Mucosa of descending colon (tissue), 3 donors: ENCODE data around the gene KIF3B. TPM values are rescaled to one million over a fixed set of nuclear protein-coding genes. Genes with fewer than 3 reads are reported as not detected.
"Not testable (repeated sequence)": the region's sequence is repeated elsewhere in the genome, so short reads cannot be mapped to it uniquely, and the experiment has no call there.

ENCODE experiments used
- ATAC-seq: fragments of 200-7000 bp; cut with Tn5 transposase; one replicate; pipeline ENCODE4 v1.9.1; 2020; ENCODE audit warnings: mild to moderate bottlenecking, moderate library complexity
- DNase-seq, 3 donors: peaks; one replicate each; pipeline ENCODE4 v3.0.0-alpha.2; 2020
- H3K36me3 ChIP-seq: fragments of 200-600 bp; one replicate; pipeline ENCODE4 v1.8.0; 2021; ENCODE audit warnings: low read depth, mild to moderate bottlenecking
- H3K4me1 ChIP-seq: fragments of 200-600 bp; one replicate; pipeline ENCODE4 v1.8.0; 2021; ENCODE audit warnings: low read depth, mild to moderate bottlenecking
- H3K4me3 ChIP-seq: fragments of 200-600 bp; one replicate; pipeline ENCODE4 v1.8.0; 2021; ENCODE audit warnings: mild to moderate bottlenecking
- H3K9me3 ChIP-seq: fragments of 200-600 bp; one replicate; pipeline ENCODE4 v1.8.0; 2021; ENCODE audit warnings: mild to moderate bottlenecking
- CTCF ChIP-seq: fragments of 200-600 bp; IDR thresholded peaks from one replicate; pipeline ENCODE4 v1.8.0; 2022; ENCODE audit warnings: antibody characterized with exemption, mild to moderate bottlenecking
- intact Hi-C, 2 donors: fragments of 100-400 bp; cut with DNase I in 1 of 2; cut with micrococcal nuclease in 1 of 2; formaldehyde crosslinking; loops; one replicate each; pipeline versions ENCODE4 v1.11.0 to v1.11.1; 2022; cut with DNase I, micrococcal nuclease
- total RNA-seq, 3 donors: library from RNA; stranded (reverse); fragmentation: NEBNext Ultra II Directional in 2 of 3; extraction: Animal tissue kit (Norgen Biotek cat#: 25700) in 2 of 3; gene quantifications; one replicate each; pipeline versions ENCODE4 v1.2.1 to v1.2.4, GENCODE V29; 2021 to 2023
- donor health status: DM: no; HTN: no; CAD: no; lungs with moderate emphysema.
- donor health status: DM: no; HTN: no; CAD: no.
- donor health status: DM: no; HTN: yes; CAD: no.

KIF3B gene
- total RNA-seq, 3 donors from 2014 or later: 39.3 to 54.6 (median 52.0) TPM

- DNase-seq (no peak), ATAC-seq (no peak)
- Histone ChIP-seq H3K9me3 (no peaks in the 10 kb centered on the region), H3K4me1 (peaks cover 26% of the 10 kb centered on the region), H3K36me3 (no peaks in the 10 kb centered on the region), H3K4me3 (no peak overlapping the region)
- TF ChIP-seq CTCF: no peak
- intact Hi-C loops: no loop called here
These were observed 88.1 kb downstream of the KIF3B start for GRCh38 chr20:32365564-32365963.

- no peak for TF ChIP-seq CTCF
- Histone ChIP-seq H3K9me3 (no peaks in the 10 kb centered on the region), H3K4me1 (peaks cover 26% of the 10 kb centered on the region), H3K36me3 (no peaks in the 10 kb centered on the region), H3K4me3 (no peak overlapping the region)
- intact Hi-C loops: no loop called here
- ATAC-seq: no peak
- DNase-seq: no peak
These were observed 88.9 kb downstream of the KIF3B start for GRCh38 chr20:32366380-32366779.

- intact Hi-C loops: no loop called here
- DNase-seq (no peak), ATAC-seq (peak; percentile 43)
- Histone ChIP-seq H3K4me1 (peaks cover 20% of the 10 kb centered on the region), H3K4me3 (no peak overlapping the region), H3K36me3 (no peaks in the 10 kb centered on the region), H3K9me3 (no peaks in the 10 kb centered on the region)
- no peak for TF ChIP-seq CTCF
These were observed 90.9 kb downstream of the KIF3B start for GRCh38 chr20:32368323-32368722.

- Histone ChIP-seq H3K9me3 (no peaks in the 10 kb centered on the region), H3K4me1 (peaks cover 20% of the 10 kb centered on the region), H3K36me3 (no peaks in the 10 kb centered on the region), H3K4me3 (no peak overlapping the region)
- ATAC-seq (peak; percentile 28), DNase-seq (no peak)
- TF ChIP-seq CTCF: no peak
- intact Hi-C loops: no loop called here
These were observed 91.5 kb downstream of the KIF3B start for GRCh38 chr20:32368925-32369324.

GRCh38 chr20:32370897-32371296 is 93.4 kb downstream of the KIF3B start:
- H3K36me3 ChIP-seq: no peaks in the 10 kb centered on the region
- no peak for TF ChIP-seq CTCF
- no peak for DNase-seq
- no peaks in the 10 kb centered on the region for H3K9me3 ChIP-seq
- peaks cover 13% of the 10 kb centered on the region for H3K4me1 ChIP-seq
- H3K4me3 ChIP-seq: no peak overlapping the region
- intact Hi-C loops: no loop called here
- no peak for ATAC-seq

GRCh38 chr20:32378461-32378860 is 101.0 kb downstream of the KIF3B start:
- ATAC-seq (no peak), DNase-seq (no peak)
- no peaks in the 10 kb centered on the region for H3K36me3 ChIP-seq
- H3K4me1 ChIP-seq: peaks cover 8% of the 10 kb centered on the region
- TF ChIP-seq CTCF: no peak
- no peaks in the 10 kb centered on the region for H3K9me3 ChIP-seq
- H3K4me3 ChIP-seq: no peak overlapping the region
- intact Hi-C loops: no loop called here

- H3K36me3 ChIP-seq, H3K9me3 ChIP-seq, H3K4me3 ChIP-seq, intact Hi-C loops, H3K4me1 ChIP-seq, DNase-seq, ATAC-seq: not testable (repeated sequence)
These were observed 102.6 kb downstream of the KIF3B start for GRCh38 chr20:32380037-32380436.
